ENCODE results near the gene DAGLB.
"Not testable (repeated sequence)": the region's sequence is repeated elsewhere in the genome, so short reads cannot be mapped to it uniquely, and the experiment has no call there.

DAGLB gene

GRCh38 chr7:6460990-6461584, 13.3 kb upstream of the DAGLB start:
- TF ChIP-seq CTCF (IDR thresholded peaks at IDR 0.05), result no peak
- H3K36me3 ChIP-seq, result peaks cover 37% of the 10 kb centered on the region

GRCh38 chr7:6460303-6460702, 12.5 kb upstream of the DAGLB start:
- no peak overlapping the region for H3K27ac ChIP-seq
- H3K27me3 ChIP-seq, result no peaks in the 10 kb centered on the region
- peaks cover 29% of the 10 kb centered on the region for H3K36me3 ChIP-seq
- no peaks in the 10 kb centered on the region for H3K9me3 ChIP-seq
- H3K4me1 ChIP-seq (ENCODE audit: control insufficient read depth in 1 of 2, insufficient read depth in 1 of 2, low read depth in 1 of 2, low read length in 1 of 2), result peaks cover 0 to 3% of the 10 kb centered on the region in 2 experiments
- no peak for TF ChIP-seq CTCF (IDR thresholded peaks at IDR 0.05)
- H3K4me3 ChIP-seq (ENCODE audit: low read depth in 1 of 2, low read length in 1 of 2), result no peak overlapping the region

More at GRCh38 chr7:6460990-6461584, 13.3 kb upstream of the DAGLB start:
- H3K27ac ChIP-seq, result no peak overlapping the region
- no peak overlapping the region for H3K4me3 ChIP-seq (ENCODE audit: low read depth in 1 of 2, low read length in 1 of 2)
- H3K4me1 ChIP-seq (ENCODE audit: control insufficient read depth in 1 of 2, insufficient read depth in 1 of 2, low read depth in 1 of 2, low read length in 1 of 2), result peaks cover 0 to 3% of the 10 kb centered on the region in 2 experiments
- H3K27me3 ChIP-seq, result no peaks in the 10 kb centered on the region
- no peaks in the 10 kb centered on the region for H3K9me3 ChIP-seq

- not testable (repeated sequence) for H3K4me3 ChIP-seq (ENCODE audit: low read depth in 1 of 2, low read length in 1 of 2); H3K9me3 ChIP-seq; H3K27me3 ChIP-seq; H3K4me1 ChIP-seq (ENCODE audit: control insufficient read depth in 1 of 2, insufficient read depth in 1 of 2, low read depth in 1 of 2, low read length in 1 of 2); H3K27ac ChIP-seq
- H3K36me3 ChIP-seq, result peaks cover 27% of the 10 kb centered on the region
Measured at GRCh38 chr7:6458676-6459075, 10.9 kb upstream of the DAGLB start.

- TF ChIP-seq CTCF (IDR thresholded peaks at IDR 0.05), result no peak
- no peak overlapping the region for H3K27ac ChIP-seq
- peaks cover 0 to under 1% of the 10 kb centered on the region in 2 experiments for H3K4me1 ChIP-seq (ENCODE audit: control insufficient read depth in 1 of 2, insufficient read depth in 1 of 2, low read depth in 1 of 2, low read length in 1 of 2)
- no peaks in the 10 kb centered on the region for H3K36me3 ChIP-seq
- no peaks in the 10 kb centered on the region for H3K27me3 ChIP-seq
- H3K4me3 ChIP-seq (ENCODE audit: low read depth in 1 of 2, low read length in 1 of 2), result no peak overlapping the region
- no peaks in the 10 kb centered on the region for H3K9me3 ChIP-seq
Measured at GRCh38 chr7:6453734-6454133, 6.0 kb upstream of the DAGLB start.

- Histone ChIP-seq H3K9me3 (no peaks in the 10 kb centered on the region), H3K4me3 (ENCODE audit: low read depth in 1 of 2, low read length in 1 of 2) (no peak overlapping the region), H3K27ac (no peak overlapping the region), H3K36me3 (no peaks in the 10 kb centered on the region), H3K27me3 (no peaks in the 10 kb centered on the region), H3K4me1 (ENCODE audit: control insufficient read depth in 1 of 2, insufficient read depth in 1 of 2, low read depth in 1 of 2, low read length in 1 of 2) (peaks cover 15 to 16% of the 10 kb centered on the region in 2 experiments)
- TF ChIP-seq CTCF (IDR thresholded peaks at IDR 0.05), result no peak
Measured at GRCh38 chr7:6451224-6451705, 3.5 kb upstream of the DAGLB start.

GRCh38 chr7:6450591-6450990, 2.8 kb upstream of the DAGLB start:
- H3K4me1 ChIP-seq (ENCODE audit: control insufficient read depth in 1 of 2, insufficient read depth in 1 of 2, low read depth in 1 of 2, low read length in 1 of 2), result peaks cover 15 to 23% of the 10 kb centered on the region in 2 experiments
- H3K36me3 ChIP-seq; H3K27me3 ChIP-seq; H3K27ac ChIP-seq; H3K4me3 ChIP-seq (ENCODE audit: low read depth in 1 of 2, low read length in 1 of 2); H3K9me3 ChIP-seq: not testable (repeated sequence)

- H3K27ac ChIP-seq; H3K36me3 ChIP-seq; H3K4me3 ChIP-seq (ENCODE audit: low read depth in 1 of 2, low read length in 1 of 2); H3K9me3 ChIP-seq; H3K27me3 ChIP-seq: not testable (repeated sequence)
- peaks cover 15 to 26% of the 10 kb centered on the region in 2 experiments for H3K4me1 ChIP-seq (ENCODE audit: control insufficient read depth in 1 of 2, insufficient read depth in 1 of 2, low read depth in 1 of 2, low read length in 1 of 2)
Measured at GRCh38 chr7:6449884-6450283, 2.1 kb upstream of the DAGLB start.
